Measurements from ENCODE around the gene HOXB6. TPM values are rescaled to one million over a fixed set of nuclear protein-coding genes. Genes with fewer than 3 reads are reported as not detected.

HOXB6 gene
- total and polyA plus RNA-seq, 4 donors: 0.17 to 1.1 (median 0.46) TPM

DNA sequence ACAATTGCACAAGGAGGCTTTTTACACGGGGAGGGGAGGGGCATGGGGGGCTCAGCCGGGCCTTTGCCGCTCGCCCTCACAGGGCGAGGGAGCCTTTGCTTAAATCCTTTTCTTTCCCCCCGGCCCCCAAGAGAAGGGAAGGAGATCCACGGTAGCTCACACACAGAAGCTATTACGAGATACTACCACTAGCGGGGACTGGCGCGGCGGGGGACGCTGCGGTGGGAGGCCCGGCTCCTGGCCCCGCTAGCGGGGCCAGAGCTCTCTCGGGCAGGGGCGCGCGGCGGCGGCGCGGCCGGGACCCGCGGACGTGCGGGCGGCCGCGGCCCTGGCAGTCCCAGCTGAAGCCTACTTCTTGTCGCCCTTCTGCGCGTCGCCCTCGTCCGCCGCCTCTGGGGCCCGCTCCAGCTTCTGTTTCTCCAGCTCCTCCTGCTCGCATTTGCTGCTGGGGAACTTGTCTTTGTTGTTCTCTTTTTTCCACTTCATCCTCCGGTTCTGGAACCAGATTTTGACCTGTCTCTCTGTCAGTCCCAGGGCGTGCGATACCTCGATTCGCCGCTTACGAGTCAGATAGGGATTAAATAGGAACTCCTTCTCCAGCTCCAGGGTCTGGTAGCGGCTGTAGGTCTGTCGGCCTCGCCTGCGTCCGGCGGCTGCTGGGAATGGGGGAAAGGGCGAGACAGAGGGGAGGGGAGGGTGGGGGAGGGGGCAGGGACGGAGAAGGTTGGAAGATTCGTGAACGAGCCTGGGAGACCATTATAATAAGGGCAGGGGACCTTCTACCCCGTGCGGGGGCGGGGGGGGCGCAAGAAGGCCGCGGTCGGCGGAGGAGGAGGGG is 8.3 kb upstream of the HOXB6 start:
- TF ChIP-seq, protein P1, sequence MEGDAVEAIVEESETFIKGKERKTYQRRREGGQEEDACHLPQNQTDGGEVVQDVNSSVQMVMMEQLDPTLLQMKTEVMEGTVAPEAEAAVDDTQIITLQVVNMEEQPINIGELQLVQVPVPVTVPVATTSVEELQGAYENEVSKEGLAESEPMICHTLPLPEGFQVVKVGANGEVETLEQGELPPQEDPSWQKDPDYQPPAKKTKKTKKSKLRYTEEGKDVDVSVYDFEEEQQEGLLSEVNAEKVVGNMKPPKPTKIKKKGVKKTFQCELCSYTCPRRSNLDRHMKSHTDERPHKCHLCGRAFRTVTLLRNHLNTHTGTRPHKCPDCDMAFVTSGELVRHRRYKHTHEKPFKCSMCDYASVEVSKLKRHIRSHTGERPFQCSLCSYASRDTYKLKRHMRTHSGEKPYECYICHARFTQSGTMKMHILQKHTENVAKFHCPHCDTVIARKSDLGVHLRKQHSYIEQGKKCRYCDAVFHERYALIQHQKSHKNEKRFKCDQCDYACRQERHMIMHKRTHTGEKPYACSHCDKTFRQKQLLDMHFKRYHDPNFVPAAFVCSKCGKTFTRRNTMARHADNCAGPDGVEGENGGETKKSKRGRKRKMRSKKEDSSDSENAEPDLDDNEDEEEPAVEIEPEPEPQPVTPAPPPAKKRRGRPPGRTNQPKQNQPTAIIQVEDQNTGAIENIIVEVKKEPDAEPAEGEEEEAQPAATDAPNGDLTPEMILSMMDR (IDR thresholded peaks at IDR 0.05; ENCODE audit: low read depth, low read length, missing input control): peak; percentile 6
- TF ChIP-seq RXRA (IDR thresholded peaks at IDR 0.05): no peak
- Histone ChIP-seq H3K9me3 (ENCODE audit: control insufficient read depth in 4 of 4, low read length in 3 of 4) (no peaks in the 10 kb centered on the region), H3K9ac (ENCODE audit: low read depth in 1 of 2, low read length in 2 of 2) (no peak overlapping the region), H3K4me3 (ENCODE audit: low read depth in 1 of 3, low read length in 3 of 3) (peak overlapping the region in 1 of 3 donors; percentile 39), H3K27ac (ENCODE audit: low read depth in 1 of 2, low read length in 2 of 2) (no peak overlapping the region), H3K36me3 (ENCODE audit: control insufficient read depth in 4 of 4, insufficient read depth in 3 of 4, low read depth in 1 of 4, low read length in 3 of 4) (no peaks in the 10 kb centered on the region), H3K4me1 (ENCODE audit: control insufficient read depth in 4 of 4, insufficient read depth in 4 of 4, low read length in 3 of 4) (peaks cover 0 to 26% (median 9%) of the 10 kb centered on the region in 4 donors), H3K27me3 (ENCODE audit: control insufficient read depth in 4 of 4, insufficient read depth in 4 of 4, low read length in 3 of 4) (peaks cover 11 to 30% (median 23%) of the 10 kb centered on the region in 4 donors)
- 4% methylated on average over 67 of the region's 67 CpGs for WGBS
- no peak for DNase-seq (ENCODE audit: low spot score)

- no peak for DNase-seq (ENCODE audit: low spot score)
- no peaks in the 10 kb centered on the region for H3K9me3 ChIP-seq (ENCODE audit: control insufficient read depth in 4 of 4, low read length in 3 of 4)
- no peaks in the 10 kb centered on the region for H3K36me3 ChIP-seq (ENCODE audit: control insufficient read depth in 4 of 4, insufficient read depth in 3 of 4, low read depth in 1 of 4, low read length in 3 of 4)
- TF ChIP-seq, protein P2, sequence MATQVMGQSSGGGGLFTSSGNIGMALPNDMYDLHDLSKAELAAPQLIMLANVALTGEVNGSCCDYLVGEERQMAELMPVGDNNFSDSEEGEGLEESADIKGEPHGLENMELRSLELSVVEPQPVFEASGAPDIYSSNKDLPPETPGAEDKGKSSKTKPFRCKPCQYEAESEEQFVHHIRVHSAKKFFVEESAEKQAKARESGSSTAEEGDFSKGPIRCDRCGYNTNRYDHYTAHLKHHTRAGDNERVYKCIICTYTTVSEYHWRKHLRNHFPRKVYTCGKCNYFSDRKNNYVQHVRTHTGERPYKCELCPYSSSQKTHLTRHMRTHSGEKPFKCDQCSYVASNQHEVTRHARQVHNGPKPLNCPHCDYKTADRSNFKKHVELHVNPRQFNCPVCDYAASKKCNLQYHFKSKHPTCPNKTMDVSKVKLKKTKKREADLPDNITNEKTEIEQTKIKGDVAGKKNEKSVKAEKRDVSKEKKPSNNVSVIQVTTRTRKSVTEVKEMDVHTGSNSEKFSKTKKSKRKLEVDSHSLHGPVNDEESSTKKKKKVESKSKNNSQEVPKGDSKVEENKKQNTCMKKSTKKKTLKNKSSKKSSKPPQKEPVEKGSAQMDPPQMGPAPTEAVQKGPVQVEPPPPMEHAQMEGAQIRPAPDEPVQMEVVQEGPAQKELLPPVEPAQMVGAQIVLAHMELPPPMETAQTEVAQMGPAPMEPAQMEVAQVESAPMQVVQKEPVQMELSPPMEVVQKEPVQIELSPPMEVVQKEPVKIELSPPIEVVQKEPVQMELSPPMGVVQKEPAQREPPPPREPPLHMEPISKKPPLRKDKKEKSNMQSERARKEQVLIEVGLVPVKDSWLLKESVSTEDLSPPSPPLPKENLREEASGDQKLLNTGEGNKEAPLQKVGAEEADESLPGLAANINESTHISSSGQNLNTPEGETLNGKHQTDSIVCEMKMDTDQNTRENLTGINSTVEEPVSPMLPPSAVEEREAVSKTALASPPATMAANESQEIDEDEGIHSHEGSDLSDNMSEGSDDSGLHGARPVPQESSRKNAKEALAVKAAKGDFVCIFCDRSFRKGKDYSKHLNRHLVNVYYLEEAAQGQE (IDR thresholded peaks at IDR 0.05): no peak
- TF ChIP-seq HNF4A (conservative IDR thresholded peaks at IDR 0.05) (no peak), TAF1 (conservative IDR thresholded peaks at IDR 0.05) (no peak), HNF4G (IDR thresholded peaks at IDR 0.05) (no peak), ZBTB33 (IDR thresholded peaks at IDR 0.05) (no peak), JUND (IDR thresholded peaks at IDR 0.05) (no peak), FOXA2 (IDR thresholded peaks at IDR 0.05) (no peak), FOXA1 (IDR thresholded peaks at IDR 0.05) (no peak), RAD21 (IDR thresholded peaks at IDR 0.05) (no peak)
- TF ChIP-seq, protein P1 (IDR thresholded peaks at IDR 0.05; ENCODE audit: low read depth, low read length, missing input control): no peak
- H3K4me3 ChIP-seq (ENCODE audit: low read depth in 1 of 3, low read length in 3 of 3): peak overlapping the region in 1 of 3 donors; percentile 39
- peaks cover 0 to 20% (median 9%) of the 10 kb centered on the region in 4 donors for H3K4me1 ChIP-seq (ENCODE audit: control insufficient read depth in 4 of 4, insufficient read depth in 4 of 4, low read length in 3 of 4)
- 3% methylated on average over 15 of the region's 15 CpGs for WGBS
- H3K27me3 ChIP-seq (ENCODE audit: control insufficient read depth in 4 of 4, insufficient read depth in 4 of 4, low read length in 3 of 4): peaks cover 11 to 26% (median 19%) of the 10 kb centered on the region in 4 donors
- no peak overlapping the region for H3K9ac ChIP-seq (ENCODE audit: low read depth in 1 of 2, low read length in 2 of 2)
- no peak overlapping the region for H3K27ac ChIP-seq (ENCODE audit: low read depth in 1 of 2, low read length in 2 of 2)
These were observed 7.7 kb upstream of the HOXB6 start for GRCh38 chr17:48612456-48612853.
